Measurements from ENCODE around the gene ASB17. TPM values are rescaled to one million over a fixed set of nuclear protein-coding genes. Genes with fewer than 3 reads are reported as not detected.

ASB17 gene
- total RNA-seq, 2 donors from 2014 or later: not detected

Other genes starting within 250 kb of the ASB17 start
- gene ACADM, start 207.7 kb downstream of the ASB17 start, total RNA-seq: 10 to 100 TPM; 92.6 to 92.7 TPM
- gene RABGGTB, start 146.1 kb downstream of the ASB17 start, total RNA-seq: 10 to 100 TPM; 49.7 to 68.5 TPM
- gene MSH4, start 135.5 kb downstream of the ASB17 start, total RNA-seq: under 1 TPM; 0.15 to 0.45 TPM
- 10 to 100 TPM; 10.5 to 13.3 TPM for gene ST6GALNAC3, start 142.3 kb upstream of the ASB17 start, total RNA-seq

Measured in left colon (tissue), 2 donors.